Measurements from ENCODE around the gene PEAK1.
"Not testable (repeated sequence)": the region's sequence is repeated elsewhere in the genome, so short reads cannot be mapped to it uniquely, and the experiment has no call there.

Gene PEAK1

DNA sequence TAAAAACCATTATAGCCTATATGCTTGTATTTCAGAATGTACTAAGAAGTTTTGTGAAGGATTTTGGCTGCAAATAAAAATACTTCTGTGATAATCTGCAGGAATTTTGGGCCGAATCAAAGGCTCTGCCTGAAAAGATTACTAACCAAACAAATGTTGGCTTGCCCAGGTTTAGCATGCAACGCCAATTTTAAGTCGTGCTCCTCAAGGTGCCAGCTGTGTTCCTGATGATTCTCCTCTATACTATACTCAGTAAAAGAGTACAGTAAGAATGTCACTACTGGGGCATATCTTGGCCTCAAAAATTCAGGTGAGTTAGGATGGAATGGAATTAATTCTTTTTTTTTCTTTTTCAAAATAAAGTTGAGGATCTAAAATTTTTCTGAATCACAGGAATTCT, 198.2 kb downstream of the PEAK1 start:
- no peak for ATAC-seq

DNA sequence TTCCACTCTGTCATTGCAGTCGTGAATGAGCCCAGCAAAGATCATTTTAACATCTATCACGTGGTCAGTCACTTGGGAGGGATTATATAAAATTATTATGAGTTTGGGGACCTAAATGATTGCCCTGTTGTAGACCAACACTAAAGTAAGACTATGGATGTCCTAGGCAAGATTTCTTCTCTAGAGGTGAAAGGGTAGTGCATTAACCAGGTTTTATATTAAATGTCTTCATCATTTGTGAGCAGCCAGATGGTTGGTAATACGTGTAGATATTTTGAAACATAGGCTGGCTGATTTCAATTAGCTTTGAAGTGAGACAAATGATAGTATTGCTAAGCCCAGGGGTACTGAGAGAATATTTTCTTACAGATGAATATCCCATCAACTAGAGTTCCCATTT, 198.7 kb downstream of the PEAK1 start:
- DNase-seq (no peak), ATAC-seq (no peak)

More for the DNA sequence above, 198.2 kb downstream of the PEAK1 start:
- DNase-seq = no peak

DNA sequence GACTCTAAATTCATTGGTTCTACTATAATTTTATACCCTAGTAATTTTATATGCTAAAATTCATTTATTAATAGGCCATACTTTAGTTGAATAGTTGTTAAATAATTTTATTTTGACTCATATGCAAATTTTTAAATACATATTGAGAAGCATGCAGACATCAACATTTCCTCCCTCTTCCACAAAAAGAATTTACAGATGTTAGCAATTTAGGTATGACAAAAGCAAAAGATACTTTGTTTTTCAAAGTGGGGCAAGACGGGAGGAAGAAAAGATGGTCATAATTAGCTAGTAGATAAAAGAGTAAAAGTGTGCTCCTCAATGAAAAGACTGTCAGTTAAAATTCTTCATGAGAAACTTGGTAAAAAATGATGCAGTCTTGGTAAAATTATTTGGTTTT, 200.1 kb downstream of the PEAK1 start:
- ATAC-seq (no peak), DNase-seq (no peak)

DNA sequence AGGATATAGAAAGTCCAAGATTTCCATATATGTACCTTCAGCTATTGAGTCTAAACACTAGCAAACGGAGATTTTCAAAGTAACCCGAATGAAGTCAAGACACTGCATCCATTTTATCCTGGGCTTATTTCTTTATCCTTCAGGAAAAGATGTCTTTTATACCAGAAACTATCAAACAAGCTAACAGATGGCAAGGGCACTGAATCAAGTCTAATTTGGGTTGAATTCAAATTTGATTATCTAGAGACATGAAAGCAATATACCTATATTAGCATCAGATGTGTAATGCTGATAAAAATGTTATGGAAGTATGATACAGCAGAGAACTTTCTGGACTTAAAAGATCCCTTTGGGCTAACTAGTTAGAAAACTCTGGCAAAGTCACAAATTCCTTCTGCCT, 210.7 kb downstream of the PEAK1 start:
- no peak for ATAC-seq
- no peak for DNase-seq

DNA sequence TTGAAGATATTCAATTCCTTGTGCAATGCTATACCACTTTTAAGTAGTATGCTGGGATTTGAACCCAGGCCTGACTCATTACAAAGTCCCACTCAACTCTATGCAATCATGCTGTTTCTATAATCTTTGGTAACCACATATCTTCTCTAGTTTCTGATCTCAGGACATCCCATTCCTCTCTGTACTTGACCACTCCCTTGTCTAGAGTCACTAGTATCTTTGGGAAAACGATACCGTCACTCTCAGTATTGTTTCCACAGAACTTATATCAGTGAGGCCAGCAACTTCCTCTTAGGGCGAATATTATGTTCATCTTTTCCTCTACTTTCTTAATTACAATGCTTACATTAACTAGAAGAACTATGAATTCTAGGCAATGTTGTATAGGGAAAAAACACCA, 211.7 kb downstream of the PEAK1 start:
- ATAC-seq = no peak
- DNase-seq = no peak

DNA sequence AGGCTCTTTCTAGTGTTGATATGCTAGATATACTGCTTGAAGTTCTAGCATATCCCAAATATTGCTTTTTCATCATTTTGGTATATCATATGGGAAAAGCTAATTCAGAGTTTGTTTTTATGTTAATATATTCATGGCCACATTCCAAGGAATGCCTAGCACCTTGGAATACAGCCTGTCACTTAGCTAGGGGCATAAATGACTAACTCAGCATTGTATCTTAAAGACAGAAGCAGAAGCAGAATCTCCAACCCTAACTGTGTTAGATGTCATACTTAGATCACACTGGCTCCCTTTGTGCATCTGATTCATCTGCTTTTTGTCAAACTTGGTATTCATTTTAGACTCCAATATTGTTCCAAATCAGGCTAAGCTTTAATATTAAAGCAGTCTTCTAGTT, 218.2 kb downstream of the PEAK1 start:
- ATAC-seq (no peak), DNase-seq (no peak)

DNA sequence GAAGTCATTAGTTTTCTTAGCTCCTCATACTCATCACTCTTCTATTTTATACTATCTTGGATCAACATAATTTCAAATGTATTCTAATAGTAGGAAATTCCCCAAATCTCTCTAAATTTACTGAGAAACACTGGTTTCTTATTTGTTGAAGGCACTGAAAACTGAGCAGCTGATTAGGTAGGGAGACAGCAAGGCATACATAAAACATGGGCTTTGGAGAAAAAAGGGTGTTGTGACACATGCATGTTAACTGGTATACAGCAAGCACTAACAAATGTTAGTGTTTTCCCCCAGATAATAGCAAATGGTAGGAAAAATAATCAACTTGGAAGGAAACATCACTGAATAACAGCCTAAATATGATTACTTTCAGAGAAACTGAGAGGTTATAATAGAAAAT, 223.5 kb downstream of the PEAK1 start:
- DNase-seq (no peak), ATAC-seq (no peak)

DNA sequence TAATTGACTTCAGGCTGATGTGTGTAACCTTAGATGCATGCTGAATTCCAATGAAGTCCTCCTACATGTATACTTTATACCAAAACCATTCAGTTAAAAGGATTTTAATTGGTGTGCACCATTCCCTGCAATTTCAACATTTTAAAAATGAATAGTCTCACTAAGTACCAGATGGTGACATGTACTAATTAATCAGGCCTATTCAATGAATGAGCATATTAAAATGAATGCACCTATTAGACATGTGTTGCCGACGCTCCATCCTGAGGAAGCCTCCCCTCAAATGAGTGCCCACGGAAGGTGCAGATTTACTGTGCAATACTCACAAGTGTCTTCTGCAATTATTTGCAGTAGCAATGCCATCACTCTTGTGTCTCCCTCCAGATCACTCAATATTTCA, 224.3 kb downstream of the PEAK1 start:
- no peak for ATAC-seq
- no peak for DNase-seq

DNA sequence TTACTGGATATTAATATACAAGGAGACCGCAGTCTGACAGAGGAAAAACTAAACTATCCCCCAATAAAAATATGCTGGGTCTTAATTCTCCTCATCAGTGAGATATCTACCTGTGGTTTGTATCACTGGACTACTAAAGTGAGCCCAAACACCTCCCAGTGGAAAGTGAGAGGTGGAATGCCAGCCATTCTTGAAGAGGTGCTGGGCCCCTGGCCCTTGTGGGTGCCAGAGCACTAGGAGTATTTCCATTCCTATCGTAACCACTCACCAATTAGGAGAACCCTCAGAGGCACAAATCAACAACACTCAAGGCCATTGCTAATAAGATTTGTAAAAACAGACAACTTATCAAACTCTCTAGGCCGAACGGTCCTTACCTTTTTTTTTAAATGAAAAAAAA, 227.5 kb downstream of the PEAK1 start:
- DNase-seq (no peak), ATAC-seq (no peak)

DNA sequence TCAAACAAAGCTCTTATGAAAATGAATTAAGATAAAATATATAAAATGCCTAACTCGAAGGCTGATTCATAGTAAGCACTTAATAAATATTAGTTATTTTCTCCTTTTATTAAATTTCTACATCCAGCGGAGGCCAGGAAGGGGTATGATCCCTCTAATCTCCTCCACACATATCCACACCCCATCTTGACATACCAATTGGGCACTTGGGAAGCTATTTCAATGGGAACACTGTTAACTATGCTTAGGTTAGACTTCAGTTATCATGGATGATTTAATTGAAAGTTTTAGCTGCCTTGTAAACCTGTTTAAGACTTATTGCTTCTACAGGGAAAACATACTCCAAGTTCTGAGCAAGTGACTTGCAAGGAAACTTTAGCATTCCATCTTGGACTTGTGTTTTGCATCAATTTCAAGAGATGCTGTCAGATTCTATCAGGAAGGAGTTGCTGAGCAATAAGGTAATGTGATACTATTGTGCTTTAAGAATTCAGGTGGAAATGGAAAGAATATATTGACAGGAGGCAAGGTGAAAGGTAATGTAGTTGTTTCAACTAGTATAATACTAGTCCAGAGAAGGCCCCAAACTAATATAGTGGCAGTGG, 228.6 kb downstream of the PEAK1 start:
- DNase-seq = no peak
- no peak for ATAC-seq

DNA sequence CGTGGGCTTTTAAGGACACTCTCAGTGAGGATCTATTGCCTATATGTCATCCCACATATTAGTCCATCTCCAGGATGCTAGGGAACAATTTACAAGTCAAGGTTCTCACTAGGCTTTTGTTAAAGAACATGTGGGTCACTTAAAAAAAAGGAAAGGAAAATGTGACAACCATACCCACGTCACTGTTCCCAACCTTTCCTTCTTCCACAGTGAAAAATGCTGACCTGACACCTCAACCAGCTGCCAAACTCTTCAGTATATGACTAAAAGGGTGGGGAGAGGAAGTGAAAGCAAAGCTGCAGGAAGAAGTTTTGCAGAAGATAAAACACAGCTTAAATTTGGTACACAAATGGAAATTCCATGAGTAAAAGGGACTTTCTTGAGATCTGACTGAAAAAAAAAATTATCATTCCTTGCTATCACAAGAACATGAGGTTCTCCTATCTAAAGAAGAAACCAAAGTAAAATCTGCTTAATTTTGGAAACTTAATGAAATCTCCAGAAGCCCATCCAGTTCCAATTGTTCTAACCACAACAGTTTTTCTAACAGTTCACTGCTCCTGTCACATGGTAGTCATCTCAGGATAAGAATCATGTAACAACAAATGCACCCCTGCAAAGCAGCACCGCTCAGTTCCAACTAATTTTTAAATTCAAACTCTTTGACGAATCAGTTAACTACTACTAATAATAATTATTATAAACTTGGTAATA, 232.0 kb downstream of the PEAK1 start:
- peak; percentile 92 for ATAC-seq
- peak; percentile 27 for DNase-seq

DNA sequence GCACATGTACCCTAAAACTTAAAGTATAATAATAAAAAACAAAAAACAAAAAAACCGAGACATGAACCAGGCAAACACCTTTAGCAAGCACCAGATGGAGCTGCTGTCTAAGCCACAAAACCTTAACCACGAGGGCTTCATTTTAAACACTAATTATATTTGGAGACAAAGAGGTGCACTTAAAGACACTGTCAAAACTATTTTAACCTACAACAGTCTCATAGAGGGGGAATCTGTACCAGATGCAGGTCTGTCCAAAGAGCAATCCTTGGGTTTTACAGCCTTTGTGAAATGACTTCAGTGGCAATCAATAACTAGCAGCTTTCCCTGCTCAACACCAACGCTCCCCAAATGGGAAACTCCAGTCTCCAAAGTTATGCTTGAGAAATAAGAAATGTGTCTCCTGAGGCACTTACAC, 233.3 kb downstream of the PEAK1 start:
- DNase-seq (no peak), ATAC-seq (no peak)

DNA sequence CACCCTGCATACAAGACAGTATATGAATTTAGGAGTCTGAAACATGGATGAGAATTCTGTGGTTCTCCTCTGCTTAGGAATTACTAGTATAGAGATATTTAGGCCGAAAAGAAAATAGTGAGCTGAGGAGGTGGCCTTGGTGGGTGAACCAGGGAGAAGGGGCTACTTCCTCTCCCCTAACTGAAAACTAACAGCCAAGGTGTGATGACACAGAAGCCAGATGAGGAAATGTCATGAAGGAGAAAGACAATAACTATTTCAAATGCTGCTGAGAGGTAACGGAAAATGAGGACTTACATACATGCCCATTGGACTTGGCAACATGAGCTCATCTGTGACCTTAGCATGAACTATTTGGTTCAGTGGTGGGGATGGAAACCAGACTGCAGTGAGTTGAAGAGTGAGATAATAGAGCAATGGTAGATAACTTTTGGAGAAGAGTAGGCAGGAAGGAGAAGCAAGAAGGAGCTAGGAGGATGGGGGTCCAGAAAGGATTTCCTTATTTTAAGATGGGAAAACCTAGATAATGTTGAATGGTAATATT, 234.6 kb downstream of the PEAK1 start:
- DNase-seq = no peak
- peak; percentile 48 for ATAC-seq

DNA sequence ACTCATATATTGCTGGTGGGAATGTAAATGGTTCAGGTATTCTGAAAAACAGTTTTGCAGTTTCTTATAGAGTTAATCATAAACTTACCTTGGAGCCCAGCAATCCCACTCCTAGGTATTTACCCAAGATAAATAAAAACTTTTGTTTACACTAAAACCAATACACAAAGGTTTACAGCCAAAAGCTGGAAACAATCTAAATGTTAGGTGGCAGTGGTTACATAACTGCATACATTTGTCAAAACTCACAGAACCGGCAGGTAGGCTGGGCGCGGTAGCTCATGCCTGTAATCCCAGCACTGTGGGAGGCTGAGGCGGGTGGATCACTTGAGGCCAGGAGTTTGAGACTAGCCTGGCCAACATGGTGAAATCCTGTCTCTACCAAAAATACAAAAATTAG, 235.6 kb downstream of the PEAK1 start:
- not testable (repeated sequence) for DNase-seq, ATAC-seq

DNA sequence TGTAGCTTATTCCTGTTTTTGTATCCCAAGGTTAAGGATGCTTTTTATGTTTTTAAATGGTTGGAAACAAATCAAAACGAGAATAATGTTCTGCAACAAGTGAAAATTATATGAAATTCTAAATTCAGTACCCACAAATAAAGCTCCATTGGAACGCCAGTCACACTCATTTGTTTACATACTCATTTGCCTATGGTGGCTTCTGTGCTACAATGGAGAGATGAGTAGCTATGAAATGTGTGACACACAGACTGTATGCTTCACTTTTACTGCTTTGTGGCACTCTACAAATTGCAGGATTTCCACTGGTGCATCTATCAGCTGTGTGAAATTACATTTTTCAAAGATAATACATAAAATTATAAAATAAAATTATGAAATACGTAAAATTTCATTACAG, 236.8 kb downstream of the PEAK1 start:
- ATAC-seq = no peak
- no peak for DNase-seq

DNA sequence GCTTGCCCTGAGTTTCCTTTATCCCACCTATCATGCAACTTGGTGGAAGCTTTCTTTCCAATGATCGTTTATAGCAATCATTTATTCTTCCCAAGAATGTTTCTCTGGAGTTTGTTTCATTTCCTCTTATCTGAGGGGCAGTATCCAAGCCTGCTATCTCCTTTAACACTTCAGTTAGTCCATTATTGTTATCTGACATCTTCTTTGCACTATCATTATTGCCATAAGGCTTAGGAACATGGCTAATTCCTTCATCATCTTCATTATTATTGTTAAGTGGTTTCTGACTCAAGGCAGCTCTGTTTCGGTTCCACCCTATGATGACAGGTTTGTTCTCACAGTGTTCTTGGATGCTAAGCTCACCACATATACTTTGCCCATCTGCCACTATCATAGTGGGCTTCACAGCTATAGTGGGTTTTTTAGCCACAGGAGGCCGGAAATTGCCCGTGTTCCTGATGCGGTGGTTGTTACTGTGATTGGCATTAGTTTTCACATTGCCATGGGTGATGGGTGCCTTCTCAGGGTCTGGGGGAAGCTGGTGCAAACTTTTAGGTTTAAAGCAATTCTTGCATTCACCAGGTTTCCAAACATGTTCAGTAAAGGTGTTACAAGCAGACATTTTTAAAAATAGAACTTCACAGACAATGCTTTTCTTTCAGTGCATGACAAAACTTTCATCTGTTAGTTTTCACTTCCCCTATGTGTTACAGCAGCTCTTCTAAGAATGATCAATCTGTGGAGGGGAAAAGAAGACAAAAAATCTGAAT, 238.4 kb downstream of the PEAK1 start:
- DNase-seq = peak; percentile 33
- peak; percentile 74 for ATAC-seq

DNA sequence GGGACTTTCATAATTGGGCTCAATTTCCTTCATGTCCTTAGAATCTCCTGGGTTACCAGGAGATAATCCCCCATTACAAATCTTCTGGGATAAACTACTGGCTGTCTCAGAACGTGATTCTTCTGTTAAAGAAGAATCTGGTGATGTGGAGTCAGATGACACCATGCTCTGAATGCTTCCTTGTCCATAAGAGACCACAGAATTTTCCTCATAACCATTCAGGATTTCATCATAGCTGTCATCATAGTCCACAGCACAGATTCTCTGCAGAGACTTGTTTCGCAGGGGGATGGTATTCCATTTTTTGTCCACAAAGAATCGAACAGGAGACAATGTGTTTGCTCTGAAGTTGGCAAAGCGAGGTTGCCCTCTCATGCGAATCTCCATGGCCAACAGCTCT, 239.1 kb downstream of the PEAK1 start:
- DNase-seq = no peak
- no peak for ATAC-seq

DNA sequence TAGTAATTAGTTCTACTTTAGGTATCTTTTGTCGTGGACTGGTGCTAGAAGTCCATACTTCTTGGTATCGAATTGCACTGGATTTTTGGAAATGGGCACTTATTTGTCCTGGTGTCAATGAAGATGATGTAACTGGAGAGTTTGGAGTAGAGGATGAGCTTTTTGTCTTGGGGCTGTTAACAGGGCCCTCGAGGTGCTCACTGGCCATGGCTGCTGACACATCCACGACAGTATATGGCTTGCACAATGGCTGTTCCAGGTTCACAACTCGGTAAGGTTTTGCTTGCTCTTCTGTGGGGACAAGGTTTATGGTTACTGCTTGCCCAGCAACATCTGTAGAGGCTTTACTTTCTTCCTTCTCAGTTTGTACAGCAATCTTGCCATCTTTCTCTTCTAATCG, 239.6 kb downstream of the PEAK1 start:
- DNase-seq = no peak
- ATAC-seq = no peak

DNA sequence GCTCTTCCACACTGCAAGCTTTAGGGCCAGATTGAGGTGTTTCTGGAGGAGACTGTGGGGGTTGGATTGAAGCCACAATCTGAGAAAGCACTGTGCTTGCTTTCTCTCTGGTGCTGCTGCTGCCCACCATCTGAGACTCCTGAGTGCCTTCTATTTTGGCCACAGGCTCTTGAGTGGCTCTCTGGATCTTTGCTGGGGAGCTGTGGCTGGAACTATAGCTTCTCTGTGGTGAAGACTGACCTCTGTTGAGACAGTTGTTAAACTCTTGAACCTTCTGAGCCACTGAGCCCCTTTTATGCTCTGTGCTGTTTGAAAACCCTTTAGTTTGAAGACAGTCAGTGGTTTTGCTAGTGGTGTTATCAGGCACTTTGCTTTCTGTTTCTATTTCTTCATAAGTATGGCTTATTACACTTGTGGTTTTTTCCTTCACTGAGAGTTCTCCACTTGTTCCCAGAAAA, 240.3 kb downstream of the PEAK1 start:
- ATAC-seq (peak; percentile 77), DNase-seq (peak; percentile 15)

DNA sequence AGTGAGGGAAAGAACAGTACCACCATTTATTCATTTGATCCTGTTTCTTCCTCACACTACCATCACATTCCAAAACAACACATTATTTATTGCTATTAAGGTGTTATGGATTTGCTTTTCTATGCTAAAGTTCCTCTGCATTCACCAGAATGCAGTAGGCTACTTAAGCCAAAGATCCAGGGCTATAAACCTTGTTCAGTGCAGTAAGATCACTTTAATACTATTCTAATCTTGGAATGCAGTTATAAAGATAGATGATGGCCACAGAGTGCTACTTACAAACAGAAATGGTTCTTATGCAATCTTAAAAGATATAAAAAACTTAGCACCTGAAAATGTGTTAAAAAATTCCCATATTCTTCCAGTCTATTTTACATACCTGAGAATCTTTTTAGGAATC, 241.5 kb downstream of the PEAK1 start:
- no peak for ATAC-seq
- DNase-seq = no peak

DNA sequence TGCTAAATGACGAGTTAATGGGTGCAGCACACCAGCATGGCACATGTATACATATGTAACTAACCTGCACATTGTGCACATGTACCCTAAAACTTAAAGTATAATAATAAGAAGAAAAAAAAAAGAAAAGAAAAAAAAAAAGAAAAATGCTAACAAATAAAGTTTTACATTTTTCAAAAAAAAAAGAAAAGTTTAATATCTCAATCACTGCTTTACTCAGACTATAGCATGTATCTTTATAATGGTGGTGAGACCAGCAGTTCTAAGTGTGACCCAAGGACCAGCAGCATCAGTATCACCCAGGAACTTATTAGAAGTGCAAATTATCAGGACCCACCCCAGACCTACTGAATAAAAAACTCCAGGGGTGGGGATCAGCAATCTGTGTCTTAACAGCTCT, 243.8 kb downstream of the PEAK1 start:
- not testable (repeated sequence) for DNase-seq, ATAC-seq

DNA sequence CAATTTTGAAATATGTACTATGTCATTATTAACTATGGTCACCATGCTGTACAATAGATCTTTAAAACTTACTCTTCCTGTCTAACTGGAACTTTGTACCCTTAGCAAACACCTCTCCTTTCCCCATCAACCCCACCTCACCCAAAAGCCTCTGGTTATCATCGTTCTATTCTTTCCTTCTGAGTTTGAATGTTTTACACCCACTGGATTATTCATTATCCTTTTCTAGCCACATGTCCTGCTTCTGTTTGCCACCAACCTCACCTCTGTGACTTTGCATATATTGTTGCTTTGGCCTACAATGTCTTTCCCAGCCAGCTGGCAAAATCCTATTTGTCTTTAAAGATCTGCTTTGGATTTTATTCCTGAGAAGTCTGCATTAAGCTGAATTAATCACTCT, 246.4 kb downstream of the PEAK1 start:
- DNase-seq (no peak), ATAC-seq (no peak)

Measured in stimulated activated naive CD8-positive, alpha-beta T cell treated with anti-CD3 and anti-CD28 coated beads, Interleukin-15, Interleukin-2, amounts not matched to agents 100 U/mL and 50 U/mL, for 24 hours (primary cell).